Right lobe of liver (tissue), 6 donors: ENCODE data around the gene TBC1D20. TPM values are rescaled to one million over a fixed set of nuclear protein-coding genes. Genes with fewer than 3 reads are reported as not detected.

Experiments
- ATAC-seq, 4 donors: fragments of 200-7000 bp; cut with Tn5 transposase; one replicate each; pipeline ENCODE4 v1.9.1; 2020; ENCODE audit warnings: mild to moderate bottlenecking in 4 of 4, moderate library complexity in 4 of 4
- DNase-seq, 3 donors: peaks; one replicate each; pipeline ENCODE4 v3.0.0-alpha.2; 2020
- H3K27ac ChIP-seq, 3 donors: fragments of 200-600 bp; one replicate each; pipeline ENCODE4 v1.8.0; 2022
- H3K27me3 ChIP-seq, 2 donors: fragments of 200-600 bp; one replicate each; pipeline ENCODE4 v1.8.0; 2022
- H3K36me3 ChIP-seq, 4 donors: fragments of 200-600 bp; sonication (generic) in 1 of 4; one replicate each; pipeline versions ENCODE4 v1.5.1 to v1.8.0; 2017 to 2022; ENCODE audit warnings: control low read depth in 1 of 4
- H3K4me1 ChIP-seq, 4 donors: fragments of 200-600 bp; sonication (generic) in 1 of 4; one replicate each; pipeline versions ENCODE4 v1.5.1 to v1.8.0; 2017 to 2022; ENCODE audit warnings: control low read depth in 1 of 4
- H3K4me3 ChIP-seq, 3 donors: fragments of 200-600 bp; one replicate each; pipeline ENCODE4 v1.8.0; 2022
- H3K9me3 ChIP-seq, 4 donors: fragments of 200-600 bp; sonication (generic) in 1 of 4; one replicate each; pipeline versions ENCODE4 v1.5.1 to v1.8.0; 2017 to 2022; ENCODE audit warnings: control low read depth in 1 of 4
- POLR2A ChIP-seq: fragments of 450-650 bp; IDR thresholded peaks from one replicate; pipeline ENCODE4 v1.6.1; 2017; ENCODE audit warnings: antibody characterized with exemption, mild to moderate bottlenecking
- WGBS: methylation state at CpG from one replicate; pipeline ENCODE4 v1.1.6; 2018; ENCODE audit warnings: low coverage, low lambda C conversion rate; ENCODE audit not compliant: insufficient coverage; ENCODE audit errors: missing lambda C conversion rate; 5-methylcytosine and 5-hydroxymethylcytosine counted together
- intact Hi-C, 2 donors: fragments of 100-400 bp; cut with DNase I; formaldehyde crosslinking; loops; one replicate each; pipeline versions ENCODE4 v1.11.2 to v1.14.1; 2022
- total RNA-seq, 6 experiments: library from RNA; depleted of rRNA in 2 of 6; stranded (reverse); fragments of >200 nt in 2 of 6; fragmentation: NEBNext Ultra II Directional in 3 of 6; extraction: Animal tissue kit (Norgen Biotek cat#: 25700) in 3 of 6; gene quantifications; one replicate each; pipeline versions ENCODE4 v1.1.0 to v1.2.4, GENCODE V29; 2016 to 2023
- TF ChIP-seq, protein P1 (sequence below), 4 donors: fragments of 200-600 bp in 3 of 4; fragments of 450-650 bp in 1 of 4; IDR thresholded peaks; one replicate each; pipeline versions ENCODE4 v1.5.1 to v1.8.0; 2016 to 2022; ENCODE audit warnings: antibody characterized with exemption in 4 of 4, mild to moderate bottlenecking in 2 of 4
- donor health status: DM: no; HTN: yes; CAD: no.
- donor health status: DM: no; HTN: no; CAD: no.
- donor health status: DM: no; HTN: no; CAD: no.
- donor health status: DM: no; HTN: yes; CAD: no.
- donor health status: DM: no; HTN: yes; CAD: no.

The TBC1D20 gene
- total RNA-seq, 6 experiments from 2014 or later = 10.8 to 21.4 (median 13.9) TPM

DNA sequence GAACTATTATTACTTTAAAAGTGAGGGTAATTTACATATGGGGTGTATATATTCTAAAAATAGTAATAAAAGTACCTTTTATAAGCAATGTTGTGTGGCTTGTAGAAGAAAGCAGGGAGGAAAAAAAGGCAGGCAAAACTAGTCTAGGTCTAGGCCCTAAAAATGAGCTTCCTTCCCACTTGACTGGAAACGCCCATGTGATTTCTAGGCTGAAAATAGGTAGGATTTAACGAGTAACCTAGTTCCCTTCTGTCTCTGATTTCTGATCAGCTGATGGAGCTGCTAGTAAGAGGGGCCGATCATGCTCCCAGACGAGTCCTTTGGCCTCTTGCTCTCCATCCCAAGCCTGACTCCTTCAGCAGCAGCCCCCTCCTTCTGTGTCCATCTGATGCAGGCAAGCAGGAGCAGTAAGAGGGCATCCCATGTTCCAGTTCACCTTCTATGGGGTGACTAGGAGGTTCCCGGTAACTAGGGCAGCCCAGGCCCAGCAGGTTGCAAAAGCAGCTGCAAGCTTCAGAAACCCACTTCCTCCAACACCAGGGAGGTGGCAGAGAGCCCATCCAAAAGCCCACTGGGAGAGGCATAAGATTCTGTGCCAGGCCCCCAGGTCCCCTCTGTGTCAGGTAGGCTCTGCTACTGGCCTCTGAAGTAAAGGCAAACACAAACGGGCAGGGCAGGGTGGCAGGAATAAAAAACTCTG, 24.4 kb downstream of the TBC1D20 start:
- 51% methylated on average over 2 of the region's 6 CpGs for WGBS
- intact Hi-C loops = no loop called here
- Histone ChIP-seq H3K27me3 (no peaks in the 10 kb centered on the region), H3K36me3 (peaks cover 3 to 73% (median 9%) of the 10 kb centered on the region in 4 donors), H3K4me1 (peaks cover 0 to 16% (median 8%) of the 10 kb centered on the region in 4 donors), H3K9me3 (no peaks in the 10 kb centered on the region), H3K27ac (no peak overlapping the region), H3K4me3 (no peak overlapping the region)
- ATAC-seq = no peak
- TF ChIP-seq POLR2A = no peak
- TF ChIP-seq, protein P1, sequence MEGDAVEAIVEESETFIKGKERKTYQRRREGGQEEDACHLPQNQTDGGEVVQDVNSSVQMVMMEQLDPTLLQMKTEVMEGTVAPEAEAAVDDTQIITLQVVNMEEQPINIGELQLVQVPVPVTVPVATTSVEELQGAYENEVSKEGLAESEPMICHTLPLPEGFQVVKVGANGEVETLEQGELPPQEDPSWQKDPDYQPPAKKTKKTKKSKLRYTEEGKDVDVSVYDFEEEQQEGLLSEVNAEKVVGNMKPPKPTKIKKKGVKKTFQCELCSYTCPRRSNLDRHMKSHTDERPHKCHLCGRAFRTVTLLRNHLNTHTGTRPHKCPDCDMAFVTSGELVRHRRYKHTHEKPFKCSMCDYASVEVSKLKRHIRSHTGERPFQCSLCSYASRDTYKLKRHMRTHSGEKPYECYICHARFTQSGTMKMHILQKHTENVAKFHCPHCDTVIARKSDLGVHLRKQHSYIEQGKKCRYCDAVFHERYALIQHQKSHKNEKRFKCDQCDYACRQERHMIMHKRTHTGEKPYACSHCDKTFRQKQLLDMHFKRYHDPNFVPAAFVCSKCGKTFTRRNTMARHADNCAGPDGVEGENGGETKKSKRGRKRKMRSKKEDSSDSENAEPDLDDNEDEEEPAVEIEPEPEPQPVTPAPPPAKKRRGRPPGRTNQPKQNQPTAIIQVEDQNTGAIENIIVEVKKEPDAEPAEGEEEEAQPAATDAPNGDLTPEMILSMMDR (IDR thresholded peaks at IDR 0.05) = no peak
- DNase-seq = no peak

- Histone ChIP-seq H3K27ac (no peak overlapping the region), H3K36me3 (peaks cover 3 to 63% (median 9%) of the 10 kb centered on the region in 4 donors), H3K9me3 (no peaks in the 10 kb centered on the region), H3K4me3 (no peak overlapping the region), H3K4me1 (peaks cover 0 to 16% (median 8%) of the 10 kb centered on the region in 4 donors), H3K27me3 (no peaks in the 10 kb centered on the region)
- DNase-seq (no peak), ATAC-seq (no peak)
- no peak for TF ChIP-seq POLR2A
- TF ChIP-seq, protein P1 (IDR thresholded peaks at IDR 0.05) = no peak
- WGBS = 94% methylated on average over 5 of the region's 5 CpGs
- intact Hi-C loops = no loop called here
These were observed 25.9 kb downstream of the TBC1D20 start for GRCh38 chr20:436476-436875.

- H3K9me3 ChIP-seq = no peaks in the 10 kb centered on the region
- DNase-seq (no peak), ATAC-seq (no peak)
- H3K36me3 ChIP-seq = peaks cover 3 to 62% (median 13%) of the 10 kb centered on the region in 4 donors
- TF ChIP-seq POLR2A = no peak
- TF ChIP-seq, protein P1 (IDR thresholded peaks at IDR 0.05) = no peak
- H3K27me3 ChIP-seq = no peaks in the 10 kb centered on the region
- H3K4me3 ChIP-seq = no peak overlapping the region
- WGBS = 92% methylated on average over 7 of the region's 7 CpGs
- intact Hi-C loops = no loop called here
- H3K27ac ChIP-seq = peak overlapping the region in 1 of 3 donors; percentile 50
- H3K4me1 ChIP-seq = peaks cover 0 to 20% (median 9%) of the 10 kb centered on the region in 4 donors
These were observed 26.8 kb downstream of the TBC1D20 start for GRCh38 chr20:435558-435957.

GRCh38 chr20:434661-435419, 27.5 kb downstream of the TBC1D20 start:
- intact Hi-C loops = no loop called here
- Histone ChIP-seq H3K4me3 (no peak overlapping the region), H3K27me3 (no peaks in the 10 kb centered on the region), H3K4me1 (peaks cover 0 to 27% (median 12%) of the 10 kb centered on the region in 4 donors), H3K36me3 (peaks cover 3 to 59% (median 12%) of the 10 kb centered on the region in 4 donors), H3K9me3 (no peaks in the 10 kb centered on the region), H3K27ac (peak overlapping the region in 2 of 3 donors; percentile 13 to 50)
- peak; percentile 59 to 84 (median 82) for ATAC-seq
- TF ChIP-seq, protein P1 (IDR thresholded peaks at IDR 0.05) = no peak
- no peak for TF ChIP-seq POLR2A
- DNase-seq = peak; percentile 44 to 88 (median 84)
- 23% methylated on average over 4 of the region's 16 CpGs for WGBS
